Astrocyte (in vitro differentiated cells and primary cell): Measurements from ENCODE around the gene IGF1R.
"Not testable (repeated sequence)": the region's sequence is repeated elsewhere in the genome, so short reads cannot be mapped to it uniquely, and the experiment has no call there.

Experiments used
- CTCF ChIP-seq: IDR thresholded peaks from 2 replicates; pipeline ENCODE4 v1.5.1; 2011; ENCODE audit warnings: low read depth, mild to moderate bottlenecking, inconsistent platforms, low read length, moderate library complexity; ENCODE audit not compliant: insufficient read depth
- EZH2 ChIP-seq: IDR thresholded peaks from 2 replicates; pipeline ENCODE4 v1.6.1; 2012; ENCODE audit warnings: mild to moderate bottlenecking, low read length, inconsistent platforms; ENCODE audit not compliant: insufficient read depth

GRCh38 chr15:99004998-99005974 lies 356.9 kb downstream of the IGF1R start:
- TF ChIP-seq CTCF, EZH2: not testable (repeated sequence)
